ENCODE results near the gene ATP11C.

DNA sequence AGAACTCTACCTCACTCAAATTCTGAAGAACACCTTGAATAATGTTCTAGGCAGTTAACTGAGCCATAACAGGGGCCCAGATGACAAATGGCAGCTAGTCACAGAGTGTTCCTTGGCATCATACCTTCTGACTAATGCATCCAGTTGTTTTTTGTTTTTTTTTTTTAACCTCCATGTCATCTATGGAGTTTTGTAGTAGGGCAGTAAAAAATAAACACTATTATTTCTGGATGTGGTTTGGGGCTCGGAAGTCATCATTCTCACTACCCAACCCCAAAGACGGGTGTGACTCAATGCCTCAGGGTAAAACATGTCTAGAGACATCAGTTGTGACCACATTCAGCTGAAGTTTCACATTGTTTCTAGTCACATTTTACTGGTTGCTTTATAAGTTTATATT, 193.7 kb downstream of the ATP11C start:
- TF ChIP-seq, protein P1, sequence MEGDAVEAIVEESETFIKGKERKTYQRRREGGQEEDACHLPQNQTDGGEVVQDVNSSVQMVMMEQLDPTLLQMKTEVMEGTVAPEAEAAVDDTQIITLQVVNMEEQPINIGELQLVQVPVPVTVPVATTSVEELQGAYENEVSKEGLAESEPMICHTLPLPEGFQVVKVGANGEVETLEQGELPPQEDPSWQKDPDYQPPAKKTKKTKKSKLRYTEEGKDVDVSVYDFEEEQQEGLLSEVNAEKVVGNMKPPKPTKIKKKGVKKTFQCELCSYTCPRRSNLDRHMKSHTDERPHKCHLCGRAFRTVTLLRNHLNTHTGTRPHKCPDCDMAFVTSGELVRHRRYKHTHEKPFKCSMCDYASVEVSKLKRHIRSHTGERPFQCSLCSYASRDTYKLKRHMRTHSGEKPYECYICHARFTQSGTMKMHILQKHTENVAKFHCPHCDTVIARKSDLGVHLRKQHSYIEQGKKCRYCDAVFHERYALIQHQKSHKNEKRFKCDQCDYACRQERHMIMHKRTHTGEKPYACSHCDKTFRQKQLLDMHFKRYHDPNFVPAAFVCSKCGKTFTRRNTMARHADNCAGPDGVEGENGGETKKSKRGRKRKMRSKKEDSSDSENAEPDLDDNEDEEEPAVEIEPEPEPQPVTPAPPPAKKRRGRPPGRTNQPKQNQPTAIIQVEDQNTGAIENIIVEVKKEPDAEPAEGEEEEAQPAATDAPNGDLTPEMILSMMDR (IDR thresholded peaks at IDR 0.05) = no peak
- TF ChIP-seq POLR2A (IDR thresholded peaks at IDR 0.05) = no peak

Data from adrenal gland (tissue), 5 donors.